GM12864 (cell line): ENCODE data around the gene TMEM59L.

Experiments used
- DNase-seq: peaks from one replicate; pipeline ENCODE4 v3.0.0-alpha.2; 2011; ENCODE audit warnings: low read depth
- H3K4me3 ChIP-seq: 2 replicates; pipeline ENCODE4 v1.5.1; 2011; ENCODE audit warnings: mild to moderate bottlenecking, low read depth, low read length, control low read depth
- TF ChIP-seq, protein P1 (sequence below): IDR thresholded peaks from 2 replicates; pipeline ENCODE4 v1.5.1; 2011; ENCODE audit warnings: low read depth, mild to moderate bottlenecking, moderate library complexity, low read length, control low read depth, inconsistent platforms; ENCODE audit errors: missing control alignments

TMEM59L gene

GRCh38 chr19:18603255-18603957 lies 9.3 kb upstream of the TMEM59L start:
- TF ChIP-seq, protein P1, sequence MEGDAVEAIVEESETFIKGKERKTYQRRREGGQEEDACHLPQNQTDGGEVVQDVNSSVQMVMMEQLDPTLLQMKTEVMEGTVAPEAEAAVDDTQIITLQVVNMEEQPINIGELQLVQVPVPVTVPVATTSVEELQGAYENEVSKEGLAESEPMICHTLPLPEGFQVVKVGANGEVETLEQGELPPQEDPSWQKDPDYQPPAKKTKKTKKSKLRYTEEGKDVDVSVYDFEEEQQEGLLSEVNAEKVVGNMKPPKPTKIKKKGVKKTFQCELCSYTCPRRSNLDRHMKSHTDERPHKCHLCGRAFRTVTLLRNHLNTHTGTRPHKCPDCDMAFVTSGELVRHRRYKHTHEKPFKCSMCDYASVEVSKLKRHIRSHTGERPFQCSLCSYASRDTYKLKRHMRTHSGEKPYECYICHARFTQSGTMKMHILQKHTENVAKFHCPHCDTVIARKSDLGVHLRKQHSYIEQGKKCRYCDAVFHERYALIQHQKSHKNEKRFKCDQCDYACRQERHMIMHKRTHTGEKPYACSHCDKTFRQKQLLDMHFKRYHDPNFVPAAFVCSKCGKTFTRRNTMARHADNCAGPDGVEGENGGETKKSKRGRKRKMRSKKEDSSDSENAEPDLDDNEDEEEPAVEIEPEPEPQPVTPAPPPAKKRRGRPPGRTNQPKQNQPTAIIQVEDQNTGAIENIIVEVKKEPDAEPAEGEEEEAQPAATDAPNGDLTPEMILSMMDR = peak; percentile 30
- H3K4me3 ChIP-seq = no peak overlapping the region
- DNase-seq = no peak

- no peak for DNase-seq
- TF ChIP-seq, protein P1 = no peak
- H3K4me3 ChIP-seq = no peak overlapping the region
Measured at GRCh38 chr19:18603958-18604819, 8.5 kb upstream of the TMEM59L start.

- no peak for DNase-seq
- TF ChIP-seq, protein P1 = no peak
- no peak overlapping the region for H3K4me3 ChIP-seq
Measured at GRCh38 chr19:18604820-18605159, 7.9 kb upstream of the TMEM59L start.

DNA sequence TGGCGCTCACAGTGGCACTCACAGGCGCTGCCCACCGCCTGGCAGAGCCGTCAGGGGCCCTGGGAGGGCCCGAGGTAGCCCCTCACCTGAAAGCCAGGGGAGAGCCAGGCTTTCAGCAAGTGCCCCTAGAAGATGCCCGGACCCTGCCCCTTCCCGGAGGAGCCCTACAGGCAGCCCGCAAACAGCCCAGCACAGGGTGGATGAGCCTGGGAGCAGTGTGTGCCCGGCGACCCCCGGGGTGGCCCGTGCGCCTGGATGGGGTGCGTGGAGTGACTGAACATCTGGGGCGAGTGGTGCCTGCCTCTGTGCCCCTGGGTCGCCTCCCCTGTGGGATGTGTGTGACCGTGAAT lies 7.5 kb upstream of the TMEM59L start:
- H3K4me3 ChIP-seq = no peak overlapping the region
- TF ChIP-seq, protein P1 = no peak

DNA sequence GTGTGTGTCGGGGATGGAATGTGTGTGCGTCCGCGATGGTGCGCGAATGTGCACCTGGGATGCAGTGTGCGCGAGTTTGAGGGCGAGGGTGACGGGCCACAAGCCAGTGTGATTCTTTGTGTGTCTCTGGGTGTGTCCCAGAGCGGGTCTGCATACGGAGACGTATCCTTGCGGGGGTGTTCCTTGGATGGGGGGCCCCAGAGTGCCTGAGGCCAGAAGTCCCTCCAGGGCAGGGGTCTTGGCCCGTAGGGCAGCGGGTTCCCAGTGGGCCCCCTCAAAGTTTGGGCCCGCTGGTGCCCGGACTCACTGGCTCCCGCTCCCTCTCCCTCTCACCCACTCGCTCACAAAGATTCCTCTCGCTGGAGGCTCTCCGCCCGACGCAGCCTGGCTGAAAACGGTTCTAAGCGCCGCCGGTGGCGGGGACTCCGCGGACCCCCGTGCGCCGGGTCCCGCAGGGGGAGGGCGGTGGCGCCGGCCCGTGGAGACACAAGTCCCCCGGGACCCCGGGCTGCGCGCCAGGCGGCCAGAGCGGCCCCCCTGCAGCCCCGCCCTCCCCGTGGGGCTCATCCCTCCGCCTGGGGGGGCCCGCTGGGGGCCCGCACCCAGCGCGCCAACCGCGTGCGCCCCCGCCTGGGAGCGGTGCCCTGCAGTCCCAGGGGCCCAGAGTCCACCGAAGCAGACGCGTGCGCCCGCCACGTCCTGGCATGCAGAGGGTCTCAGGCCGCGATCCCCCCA lies 7.0 kb upstream of the TMEM59L start:
- H3K4me3 ChIP-seq = no peak overlapping the region
- TF ChIP-seq, protein P1 = no peak
- DNase-seq = no peak

More for the DNA sequence above, 7.5 kb upstream of the TMEM59L start:
- no peak for DNase-seq

GRCh38 chr19:18606281-18607225 lies 6.1 kb upstream of the TMEM59L start, which contains the start of gene CRLF1:
TSS of gene CRLF1 (minus strand) at chr19:18606799. CDS start at chr19:18606656, 143 bp downstream.
- TF ChIP-seq, protein P1 = no peak
- H3K4me3 ChIP-seq = no peak within 1 kb of the TSS
- DNase-seq = no peak
